ENCODE results near the gene SNRNP70. TPM values are rescaled to one million over a fixed set of nuclear protein-coding genes. Genes with fewer than 3 reads are reported as not detected.

Gene SNRNP70
- total and polyA plus RNA-seq, 2 of the 13 experiments (the other 11 are each of a cell fraction or from before 2014, with no cell fraction given) = 150 to 210 TPM

DNA sequence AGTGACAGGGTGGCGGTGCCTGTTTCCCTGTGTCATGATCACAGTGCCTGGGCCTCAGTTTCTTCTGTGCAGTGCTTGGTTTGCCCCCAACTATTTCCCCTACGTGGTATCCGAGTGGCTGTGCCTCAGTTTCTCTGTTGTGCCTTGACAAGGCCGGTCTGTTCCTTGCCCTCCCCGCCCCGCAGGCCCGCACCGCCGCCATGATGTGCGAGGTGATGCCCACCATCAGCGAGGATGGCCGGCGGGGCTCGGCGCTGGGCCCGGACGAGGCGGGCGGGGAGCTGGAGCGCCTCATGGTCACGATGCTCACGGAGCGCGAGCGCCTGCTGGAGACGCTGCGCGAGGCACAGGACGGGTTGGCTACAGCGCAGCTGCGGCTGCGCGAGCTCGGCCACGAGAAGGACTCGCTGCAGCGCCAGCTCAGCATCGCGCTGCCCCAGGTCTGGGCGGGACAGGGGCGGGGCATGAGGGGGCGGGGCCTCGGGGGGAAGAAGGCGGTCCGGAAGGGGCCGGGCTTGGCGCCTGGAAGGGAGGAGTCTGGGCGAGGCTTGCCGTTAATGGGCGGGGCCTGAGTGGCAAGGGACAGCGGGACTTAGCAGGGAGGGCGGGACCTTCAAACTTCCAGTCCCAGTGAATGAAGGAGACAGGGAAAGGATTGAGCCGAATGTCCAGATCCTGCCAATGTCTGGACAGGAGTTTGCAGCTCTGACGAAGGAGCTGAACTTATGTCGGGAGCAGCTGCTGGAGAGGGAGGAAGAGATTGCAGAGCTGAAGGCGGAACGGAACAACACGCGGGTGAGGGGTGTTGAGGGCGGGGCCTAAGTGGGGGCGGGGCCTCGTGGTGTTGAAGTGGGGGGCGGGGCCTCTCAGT lies 42.7 kb downstream of the SNRNP70 start (continued):
- TF ChIP-seq, protein P1, sequence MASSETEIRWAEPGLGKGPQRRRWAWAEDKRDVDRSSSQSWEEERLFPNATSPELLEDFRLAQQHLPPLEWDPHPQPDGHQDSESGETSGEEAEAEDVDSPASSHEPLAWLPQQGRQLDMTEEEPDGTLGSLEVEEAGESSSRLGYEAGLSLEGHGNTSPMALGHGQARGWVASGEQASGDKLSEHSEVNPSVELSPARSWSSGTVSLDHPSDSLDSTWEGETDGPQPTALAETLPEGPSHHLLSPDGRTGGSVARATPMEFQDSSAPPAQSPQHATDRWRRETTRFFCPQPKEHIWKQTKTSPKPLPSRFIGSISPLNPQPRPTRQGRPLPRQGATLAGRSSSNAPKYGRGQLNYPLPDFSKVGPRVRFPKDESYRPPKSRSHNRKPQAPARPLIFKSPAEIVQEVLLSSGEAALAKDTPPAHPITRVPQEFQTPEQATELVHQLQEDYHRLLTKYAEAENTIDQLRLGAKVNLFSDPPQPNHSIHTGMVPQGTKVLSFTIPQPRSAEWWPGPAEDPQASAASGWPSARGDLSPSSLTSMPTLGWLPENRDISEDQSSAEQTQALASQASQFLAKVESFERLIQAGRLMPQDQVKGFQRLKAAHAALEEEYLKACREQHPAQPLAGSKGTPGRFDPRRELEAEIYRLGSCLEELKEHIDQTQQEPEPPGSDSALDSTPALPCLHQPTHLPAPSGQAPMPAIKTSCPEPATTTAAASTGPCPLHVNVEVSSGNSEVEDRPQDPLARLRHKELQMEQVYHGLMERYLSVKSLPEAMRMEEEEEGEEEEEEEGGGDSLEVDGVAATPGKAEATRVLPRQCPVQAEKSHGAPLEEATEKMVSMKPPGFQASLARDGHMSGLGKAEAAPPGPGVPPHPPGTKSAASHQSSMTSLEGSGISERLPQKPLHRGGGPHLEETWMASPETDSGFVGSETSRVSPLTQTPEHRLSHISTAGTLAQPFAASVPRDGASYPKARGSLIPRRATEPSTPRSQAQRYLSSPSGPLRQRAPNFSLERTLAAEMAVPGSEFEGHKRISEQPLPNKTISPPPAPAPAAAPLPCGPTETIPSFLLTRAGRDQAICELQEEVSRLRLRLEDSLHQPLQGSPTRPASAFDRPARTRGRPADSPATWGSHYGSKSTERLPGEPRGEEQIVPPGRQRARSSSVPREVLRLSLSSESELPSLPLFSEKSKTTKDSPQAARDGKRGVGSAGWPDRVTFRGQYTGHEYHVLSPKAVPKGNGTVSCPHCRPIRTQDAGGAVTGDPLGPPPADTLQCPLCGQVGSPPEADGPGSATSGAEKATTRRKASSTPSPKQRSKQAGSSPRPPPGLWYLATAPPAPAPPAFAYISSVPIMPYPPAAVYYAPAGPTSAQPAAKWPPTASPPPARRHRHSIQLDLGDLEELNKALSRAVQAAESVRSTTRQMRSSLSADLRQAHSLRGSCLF (CRISPR knock-in tag; IDR thresholded peaks at IDR 0.05; ENCODE audit: borderline replicate concordance) = peak; percentile 97
- TF ChIP-seq, protein P2, sequence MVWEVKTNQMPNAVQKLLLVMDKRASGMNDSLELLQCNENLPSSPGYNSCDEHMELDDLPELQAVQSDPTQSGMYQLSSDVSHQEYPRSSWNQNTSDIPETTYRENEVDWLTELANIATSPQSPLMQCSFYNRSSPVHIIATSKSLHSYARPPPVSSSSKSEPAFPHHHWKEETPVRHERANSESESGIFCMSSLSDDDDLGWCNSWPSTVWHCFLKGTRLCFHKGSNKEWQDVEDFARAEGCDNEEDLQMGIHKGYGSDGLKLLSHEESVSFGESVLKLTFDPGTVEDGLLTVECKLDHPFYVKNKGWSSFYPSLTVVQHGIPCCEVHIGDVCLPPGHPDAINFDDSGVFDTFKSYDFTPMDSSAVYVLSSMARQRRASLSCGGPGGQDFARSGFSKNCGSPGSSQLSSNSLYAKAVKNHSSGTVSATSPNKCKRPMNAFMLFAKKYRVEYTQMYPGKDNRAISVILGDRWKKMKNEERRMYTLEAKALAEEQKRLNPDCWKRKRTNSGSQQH (CRISPR knock-in tag; IDR thresholded peaks at IDR 0.05; ENCODE audit: low read depth) = peak; percentile 100
- TF ChIP-seq, protein P3, sequence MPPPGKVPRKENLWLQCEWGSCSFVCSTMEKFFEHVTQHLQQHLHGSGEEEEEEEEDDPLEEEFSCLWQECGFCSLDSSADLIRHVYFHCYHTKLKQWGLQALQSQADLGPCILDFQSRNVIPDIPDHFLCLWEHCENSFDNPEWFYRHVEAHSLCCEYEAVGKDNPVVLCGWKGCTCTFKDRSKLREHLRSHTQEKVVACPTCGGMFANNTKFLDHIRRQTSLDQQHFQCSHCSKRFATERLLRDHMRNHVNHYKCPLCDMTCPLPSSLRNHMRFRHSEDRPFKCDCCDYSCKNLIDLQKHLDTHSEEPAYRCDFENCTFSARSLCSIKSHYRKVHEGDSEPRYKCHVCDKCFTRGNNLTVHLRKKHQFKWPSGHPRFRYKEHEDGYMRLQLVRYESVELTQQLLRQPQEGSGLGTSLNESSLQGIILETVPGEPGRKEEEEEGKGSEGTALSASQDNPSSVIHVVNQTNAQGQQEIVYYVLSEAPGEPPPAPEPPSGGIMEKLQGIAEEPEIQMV (CRISPR knock-in tag; IDR thresholded peaks at IDR 0.05; ENCODE audit: low read depth) = peak; percentile 96
- TF ChIP-seq MIER3 (CRISPR knock-in tag; IDR thresholded peaks at IDR 0.05; ENCODE audit: borderline replicate concordance) (peak; percentile 91; the same call in 1 of the 2 replicates), SRSF4 (IDR thresholded peaks at IDR 0.05; ENCODE audit: low read depth, low read length, poor library complexity, severe bottlenecking) (no peak), ZNF562 (CRISPR knock-in tag; IDR thresholded peaks at IDR 0.05; ENCODE audit: borderline replicate concordance) (peak; percentile 98), ZNF160 (CRISPR knock-in tag; IDR thresholded peaks at IDR 0.05) (peak; percentile 93), XBP1 (CRISPR knock-in tag; IDR thresholded peaks at IDR 0.05) (peak; percentile 87; the same call in 1 of the 2 replicates), FOXK2 (IDR thresholded peaks at IDR 0.05) (peak; percentile 35; the same call in 1 of the 2 replicates), ZFP36L2 (CRISPR knock-in tag; IDR thresholded peaks at IDR 0.05) (peak; percentile 94), NFRKB (IDR thresholded peaks at IDR 0.05) (no peak), ZNF138 (CRISPR knock-in tag; IDR thresholded peaks at IDR 0.05; ENCODE audit: low read depth) (peak; percentile 97)
- TF ChIP-seq, protein P4, sequence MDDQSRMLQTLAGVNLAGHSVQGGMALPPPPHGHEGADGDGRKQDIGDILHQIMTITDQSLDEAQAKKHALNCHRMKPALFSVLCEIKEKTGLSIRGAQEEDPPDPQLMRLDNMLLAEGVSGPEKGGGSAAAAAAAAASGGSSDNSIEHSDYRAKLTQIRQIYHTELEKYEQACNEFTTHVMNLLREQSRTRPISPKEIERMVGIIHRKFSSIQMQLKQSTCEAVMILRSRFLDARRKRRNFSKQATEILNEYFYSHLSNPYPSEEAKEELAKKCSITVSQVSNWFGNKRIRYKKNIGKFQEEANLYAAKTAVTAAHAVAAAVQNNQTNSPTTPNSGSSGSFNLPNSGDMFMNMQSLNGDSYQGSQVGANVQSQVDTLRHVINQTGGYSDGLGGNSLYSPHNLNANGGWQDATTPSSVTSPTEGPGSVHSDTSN (CRISPR knock-in tag; IDR thresholded peaks at IDR 0.05; ENCODE audit: borderline replicate concordance) = peak; percentile 97
